Esophagus muscularis mucosa (tissue), 3 donors: ENCODE results near the gene KRTAP9-8.

Source experiments
- POLR2A ChIP-seq: fragments of 450-650 bp; IDR thresholded peaks from one replicate; pipeline ENCODE4 v1.6.1; 2017; ENCODE audit warnings: antibody characterized with exemption, moderate library complexity, mild to moderate bottlenecking, low read depth
- POLR2AphosphoS5 ChIP-seq, 2 donors: sonication (generic); formaldehyde crosslinking; IDR thresholded peaks; one replicate each; pipeline ENCODE4 v1.6.1; 2017; ENCODE audit warnings: antibody characterized with exemption in 2 of 2
- TF ChIP-seq, protein P1 (sequence below), 3 experiments: fragments of 200-600 bp in 2 of 3; fragments of 450-650 bp in 1 of 3; sonication (generic) in 2 of 3; IDR thresholded peaks; one replicate each; pipeline ENCODE4 v1.5.1; 2017 to 2019; ENCODE audit warnings: antibody characterized with exemption in 3 of 3, mild to moderate bottlenecking in 2 of 3, moderate library complexity in 1 of 3

GRCh38 chr17:41251261-41251660 is 13.5 kb downstream of the KRTAP9-8 start:
- TF ChIP-seq, protein P1, sequence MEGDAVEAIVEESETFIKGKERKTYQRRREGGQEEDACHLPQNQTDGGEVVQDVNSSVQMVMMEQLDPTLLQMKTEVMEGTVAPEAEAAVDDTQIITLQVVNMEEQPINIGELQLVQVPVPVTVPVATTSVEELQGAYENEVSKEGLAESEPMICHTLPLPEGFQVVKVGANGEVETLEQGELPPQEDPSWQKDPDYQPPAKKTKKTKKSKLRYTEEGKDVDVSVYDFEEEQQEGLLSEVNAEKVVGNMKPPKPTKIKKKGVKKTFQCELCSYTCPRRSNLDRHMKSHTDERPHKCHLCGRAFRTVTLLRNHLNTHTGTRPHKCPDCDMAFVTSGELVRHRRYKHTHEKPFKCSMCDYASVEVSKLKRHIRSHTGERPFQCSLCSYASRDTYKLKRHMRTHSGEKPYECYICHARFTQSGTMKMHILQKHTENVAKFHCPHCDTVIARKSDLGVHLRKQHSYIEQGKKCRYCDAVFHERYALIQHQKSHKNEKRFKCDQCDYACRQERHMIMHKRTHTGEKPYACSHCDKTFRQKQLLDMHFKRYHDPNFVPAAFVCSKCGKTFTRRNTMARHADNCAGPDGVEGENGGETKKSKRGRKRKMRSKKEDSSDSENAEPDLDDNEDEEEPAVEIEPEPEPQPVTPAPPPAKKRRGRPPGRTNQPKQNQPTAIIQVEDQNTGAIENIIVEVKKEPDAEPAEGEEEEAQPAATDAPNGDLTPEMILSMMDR (IDR thresholded peaks at IDR 0.05), result no peak
- TF ChIP-seq POLR2A (no peak), POLR2AphosphoS5 (IDR thresholded peaks at IDR 0.05) (no peak)
